ENCODE results near the gene HLA-DMA. TPM values are rescaled to one million over a fixed set of nuclear protein-coding genes. Genes with fewer than 3 reads are reported as not detected.
A peak's percentile ranks its signal among the peaks of the same experiment; 100 is the strongest.

The HLA-DMA gene
- total RNA-seq, 1 donor from 2014 or later: 7.1 TPM

DNA sequence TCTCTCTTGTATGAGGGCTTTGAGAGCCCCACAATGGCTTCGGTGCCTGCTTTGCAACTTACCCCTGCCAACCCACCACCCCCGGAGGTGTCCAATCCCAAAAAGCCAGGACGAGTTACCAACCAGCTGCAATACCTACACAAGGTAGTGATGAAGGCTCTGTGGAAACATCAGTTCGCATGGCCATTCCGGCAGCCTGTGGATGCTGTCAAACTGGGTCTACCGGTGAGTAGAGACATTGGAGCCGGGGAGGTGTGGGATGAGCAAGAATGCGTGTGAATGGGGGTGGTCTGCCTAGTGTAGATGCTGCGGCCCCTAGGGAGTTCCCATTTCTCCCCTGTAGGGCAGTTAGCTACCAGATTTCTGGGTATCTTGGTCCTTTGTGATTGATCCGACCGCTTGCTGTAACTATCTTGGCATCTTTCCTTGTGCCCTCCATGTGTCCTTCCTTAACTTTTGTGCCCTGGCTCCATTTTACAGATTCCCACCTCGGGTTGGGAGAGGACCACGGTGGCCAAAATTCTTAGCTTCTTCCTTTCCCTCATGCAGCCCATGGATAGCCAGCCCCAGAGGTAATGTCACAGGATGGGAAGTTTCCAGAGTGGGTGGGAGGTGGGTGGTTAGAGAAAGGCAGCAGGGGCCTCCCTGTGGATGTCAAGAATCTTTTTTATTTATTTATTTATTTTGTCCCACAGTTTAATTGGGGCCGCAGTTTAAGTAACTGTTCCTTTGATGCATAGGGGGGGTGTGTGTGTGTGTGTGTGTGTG is 21.8 kb upstream of the HLA-DMA start:
- no peak for DNase-seq

DNA sequence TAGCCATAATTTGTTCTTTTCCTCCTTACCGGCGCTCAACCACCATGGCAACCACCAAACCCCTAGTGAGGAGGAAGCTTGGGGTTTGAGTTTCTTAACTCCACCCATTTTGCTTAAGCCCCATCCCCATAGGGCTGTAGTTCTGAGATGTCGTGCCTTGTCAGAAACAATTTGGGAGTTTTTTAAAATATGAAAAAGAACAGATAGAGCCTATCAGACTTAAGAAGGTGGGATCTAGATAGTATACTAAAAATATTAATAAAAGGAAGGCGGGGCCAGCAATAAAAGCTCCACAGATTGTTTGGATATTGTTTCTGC is 21.1 kb upstream of the HLA-DMA start:
- DNase-seq: no peak

DNA sequence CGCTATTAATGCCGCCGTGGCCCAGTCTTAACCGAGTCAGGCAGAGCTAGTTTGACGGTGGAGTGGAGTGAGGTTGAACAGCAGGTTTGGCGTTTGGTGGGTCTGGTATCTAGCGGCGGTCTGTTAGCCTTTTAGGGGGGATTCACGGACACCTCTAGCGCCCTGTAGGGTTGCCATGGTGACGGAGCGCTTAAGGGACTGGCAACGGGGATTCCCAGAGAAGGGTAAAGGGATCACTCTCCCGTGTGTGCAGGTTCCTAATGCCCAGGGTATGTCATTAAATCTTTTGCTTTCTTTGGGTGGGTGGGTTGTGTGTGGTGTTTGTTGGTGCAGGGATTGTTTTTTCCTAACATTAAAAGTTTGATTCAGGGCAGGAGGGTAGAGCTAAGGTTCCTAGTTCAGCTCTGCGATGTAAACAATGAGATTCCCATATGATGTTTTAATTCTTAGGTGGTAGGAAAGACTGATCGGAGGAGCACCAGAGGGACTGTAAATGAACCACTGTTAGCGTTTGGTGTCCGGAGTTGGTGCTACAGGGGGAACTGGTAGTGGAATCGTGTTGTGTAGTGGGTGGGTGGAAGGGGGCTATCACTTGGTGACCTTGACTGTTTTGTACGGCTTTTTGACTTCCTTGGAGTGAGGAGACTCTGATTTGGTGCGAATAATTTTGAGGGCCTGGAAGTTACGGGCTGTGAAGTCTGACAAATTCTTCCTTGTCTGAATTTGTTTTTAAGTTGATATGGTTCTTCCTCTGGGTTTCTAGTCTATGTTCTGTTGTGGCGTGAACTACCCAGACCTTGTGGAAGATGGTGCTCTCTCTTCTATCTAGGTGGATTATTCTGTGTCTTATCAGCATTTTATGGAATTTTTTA is 20.5 kb upstream of the HLA-DMA start:
- DNase-seq: peak; percentile 30

DNA sequence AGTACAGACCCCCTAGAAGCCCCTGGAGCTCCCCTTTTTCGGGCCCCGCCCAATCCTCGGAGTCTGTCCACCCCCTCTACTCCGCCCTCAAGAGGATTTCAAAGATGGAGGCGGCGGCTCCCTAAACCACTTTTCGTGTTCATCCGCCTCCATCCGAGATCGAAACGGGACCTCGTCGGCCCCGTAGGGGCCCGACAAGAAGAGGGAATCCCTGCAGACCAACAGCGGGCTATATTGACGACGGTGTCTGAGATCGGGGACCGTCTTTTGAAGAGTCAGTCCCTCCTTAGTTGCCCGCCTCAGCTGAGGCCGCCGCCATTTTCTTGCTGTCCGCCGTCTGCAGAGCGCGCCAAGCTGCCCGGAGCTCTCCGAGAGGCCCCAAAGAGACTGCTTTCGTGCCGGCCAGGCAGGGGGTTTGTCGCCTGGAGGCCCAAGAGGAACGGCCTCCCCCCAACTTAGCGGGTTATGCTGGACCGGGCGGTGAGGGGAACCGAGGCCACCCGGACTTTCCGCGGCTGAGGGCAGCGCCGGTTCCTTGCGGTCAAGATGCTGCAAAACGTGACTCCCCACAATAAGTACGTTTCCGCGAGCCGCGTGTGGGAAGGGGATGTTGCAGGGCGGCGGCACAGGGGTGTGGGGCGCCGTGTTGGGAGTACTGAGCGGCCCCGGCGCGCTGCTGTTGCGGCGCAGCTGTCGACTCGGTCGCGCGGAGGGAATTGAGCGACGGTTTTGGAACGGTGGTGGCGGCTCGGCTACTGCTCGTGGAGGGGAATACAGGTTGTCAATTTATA is 19.7 kb upstream of the HLA-DMA start:
- DNase-seq: no peak

DNA sequence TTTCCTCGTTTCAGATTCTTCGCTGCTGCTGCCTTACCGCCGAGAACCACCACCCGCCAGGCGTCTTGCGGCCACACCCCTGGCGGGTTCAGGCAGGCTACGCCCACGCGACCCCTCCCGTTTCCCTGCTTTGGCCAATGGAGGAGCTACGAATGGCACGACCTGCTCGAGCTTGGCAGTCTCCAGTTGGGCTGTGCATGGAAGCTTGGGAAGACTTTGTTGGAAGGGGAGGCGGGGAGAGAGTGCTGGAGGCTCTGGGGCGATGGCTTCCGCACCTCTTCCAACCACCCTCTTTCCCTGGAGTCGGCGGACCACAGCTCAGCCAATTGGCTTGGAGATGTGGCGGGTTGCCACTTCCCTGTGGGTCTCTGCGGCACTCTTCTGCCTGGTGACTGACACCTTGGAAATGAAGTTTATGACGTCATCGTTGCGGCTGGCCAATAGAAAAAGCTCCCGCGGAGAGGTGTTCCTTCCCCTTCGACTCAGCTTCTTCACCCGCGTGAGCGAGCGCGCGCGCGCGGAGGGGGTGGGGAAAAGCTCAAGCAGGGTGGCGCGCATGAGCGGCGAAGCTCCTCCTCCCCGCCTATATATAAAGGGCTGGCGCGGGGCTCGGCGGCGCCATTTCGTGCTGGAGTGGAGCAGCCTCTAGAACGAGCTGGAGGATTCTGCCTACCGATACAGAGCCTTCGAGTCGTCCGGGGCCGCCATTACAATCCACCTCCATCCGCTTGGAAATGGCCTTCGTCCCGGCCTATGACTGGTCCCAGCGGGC is 18.9 kb upstream of the HLA-DMA start:
- DNase-seq: peak; percentile 100

DNA sequence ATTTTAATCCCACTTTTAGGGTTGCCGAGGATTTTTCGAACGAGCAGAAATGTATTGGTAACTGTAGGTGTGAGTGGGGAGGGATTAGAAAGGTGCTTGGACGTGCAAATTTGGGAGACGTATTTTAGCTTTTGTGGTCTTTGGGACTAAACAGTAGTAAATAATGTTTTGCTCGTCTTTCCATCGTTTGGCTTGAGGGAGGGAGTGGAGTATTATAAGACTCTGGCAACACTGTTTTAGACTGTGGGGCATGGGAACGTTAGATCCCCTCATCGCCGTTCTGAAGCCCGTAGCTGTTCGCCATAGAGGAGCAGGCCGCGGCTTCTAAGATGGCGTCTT is 18.3 kb upstream of the HLA-DMA start:
- no peak for DNase-seq

DNA sequence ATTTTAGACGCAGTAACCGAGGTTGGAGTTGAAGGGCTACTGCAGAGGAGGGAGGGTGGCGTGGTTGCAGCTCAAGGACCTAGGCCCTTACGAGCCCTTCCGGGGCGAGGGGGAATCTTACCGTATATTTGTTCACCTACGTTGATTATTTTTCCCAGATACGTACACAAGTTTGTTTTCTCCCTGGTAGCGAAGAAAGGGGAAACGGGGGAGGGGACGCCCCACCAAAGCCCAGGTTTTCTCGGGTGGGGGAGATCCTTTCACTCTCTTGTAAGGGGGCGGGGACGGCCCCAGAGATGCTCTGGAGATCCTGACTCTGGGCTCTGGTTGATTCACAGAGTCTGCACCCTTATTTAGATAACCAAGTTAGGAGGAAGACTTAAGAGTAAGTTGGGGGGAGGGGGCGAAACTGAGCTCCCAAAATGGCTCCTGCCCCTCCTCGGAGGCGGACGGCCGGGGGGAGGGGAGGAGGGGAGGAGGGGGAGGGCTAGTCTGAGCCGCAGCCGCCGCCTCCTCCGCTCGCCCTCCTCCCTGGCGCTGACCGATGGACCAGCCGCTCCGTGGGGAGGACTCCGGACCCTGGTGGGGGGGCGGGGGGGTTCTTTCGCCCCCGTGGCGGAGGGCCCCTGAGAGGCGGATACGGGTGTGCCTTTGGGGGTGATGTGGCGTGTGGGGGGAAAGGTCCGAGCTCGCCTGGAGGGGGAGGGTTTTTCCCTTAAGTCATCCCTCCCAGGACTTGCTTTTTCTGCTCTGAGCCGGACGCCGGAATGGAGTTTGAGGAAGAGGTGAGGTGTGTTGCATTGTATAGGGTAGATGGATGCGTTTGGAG is 17.7 kb upstream of the HLA-DMA start:
- DNase-seq: peak; percentile 85

DNA sequence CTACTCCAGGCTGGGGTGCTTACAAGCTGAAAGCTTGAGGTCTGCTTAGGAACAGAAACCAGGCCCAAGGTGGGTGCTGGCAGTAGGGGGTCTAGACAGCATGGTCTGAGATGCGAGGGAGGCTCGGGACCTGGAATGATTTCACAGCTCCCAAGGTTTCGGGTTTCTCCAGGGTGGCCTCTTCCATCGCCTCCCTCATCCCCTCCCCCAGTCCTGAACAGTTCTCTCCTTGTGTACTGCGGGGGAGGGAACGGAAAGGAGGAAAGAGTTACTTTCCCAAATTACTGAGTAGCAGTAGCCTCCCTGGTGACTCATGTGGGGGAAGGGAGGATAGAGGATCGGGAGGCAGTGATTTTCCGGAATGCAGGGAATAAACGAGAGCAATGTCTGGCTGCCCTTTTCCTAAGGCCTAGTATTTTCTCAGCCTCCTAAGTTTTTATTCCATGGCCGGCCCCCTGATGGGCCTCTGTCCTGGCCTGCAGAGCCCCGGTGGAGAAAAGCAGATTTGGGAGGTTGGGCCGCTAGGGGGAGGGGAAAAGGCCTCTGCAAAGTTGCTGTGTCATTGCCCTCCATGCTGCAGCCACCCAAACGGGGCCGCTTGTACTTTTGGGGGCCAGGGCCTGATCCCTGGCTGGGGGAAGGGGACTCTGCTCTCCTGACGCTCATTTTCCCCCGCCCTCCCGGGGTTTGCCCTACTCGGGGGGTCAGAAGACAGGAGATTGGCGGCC is 17.0 kb upstream of the HLA-DMA start:
- DNase-seq: peak; percentile 87

DNA sequence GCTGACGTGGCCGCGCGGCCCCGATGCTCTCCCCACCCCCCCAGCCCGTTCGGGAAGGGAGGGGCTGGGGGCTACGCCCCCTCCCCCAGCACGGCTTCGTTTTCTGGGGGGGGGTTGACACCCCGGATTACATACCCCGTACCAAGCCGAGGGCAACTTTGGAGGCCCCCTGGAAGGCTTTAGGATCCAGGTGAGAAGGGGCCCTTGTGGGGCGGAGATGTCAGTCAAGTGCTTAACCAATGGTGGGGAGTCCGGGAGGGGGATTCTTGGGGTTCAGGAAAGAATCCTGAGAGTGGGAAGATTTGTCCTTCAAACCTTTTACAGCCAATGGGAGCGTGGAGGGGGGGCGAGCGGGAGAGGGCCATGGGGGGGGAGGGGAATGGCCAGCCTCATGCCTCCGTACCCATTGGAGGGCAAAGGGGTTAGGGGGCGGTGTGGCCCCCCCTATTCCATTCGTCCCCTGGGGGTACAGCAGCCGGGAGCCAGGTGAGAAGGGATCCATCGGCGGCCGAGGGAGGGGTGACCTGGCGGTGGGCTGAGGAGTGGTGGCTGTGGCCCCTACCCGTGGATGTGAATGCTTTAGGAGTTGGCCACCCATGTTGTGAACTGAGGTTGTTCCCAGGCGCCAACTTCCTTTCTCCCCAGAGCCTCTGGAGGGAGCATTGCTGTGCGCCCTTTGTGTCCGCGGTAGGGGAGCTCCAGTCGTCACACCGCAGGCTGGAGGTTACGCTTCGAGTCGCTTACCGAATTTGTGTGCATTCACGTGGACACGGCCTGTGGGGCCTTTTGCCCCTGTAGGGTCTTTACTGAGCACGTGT is 16.2 kb upstream of the HLA-DMA start:
- peak; percentile 78 for DNase-seq

DNA sequence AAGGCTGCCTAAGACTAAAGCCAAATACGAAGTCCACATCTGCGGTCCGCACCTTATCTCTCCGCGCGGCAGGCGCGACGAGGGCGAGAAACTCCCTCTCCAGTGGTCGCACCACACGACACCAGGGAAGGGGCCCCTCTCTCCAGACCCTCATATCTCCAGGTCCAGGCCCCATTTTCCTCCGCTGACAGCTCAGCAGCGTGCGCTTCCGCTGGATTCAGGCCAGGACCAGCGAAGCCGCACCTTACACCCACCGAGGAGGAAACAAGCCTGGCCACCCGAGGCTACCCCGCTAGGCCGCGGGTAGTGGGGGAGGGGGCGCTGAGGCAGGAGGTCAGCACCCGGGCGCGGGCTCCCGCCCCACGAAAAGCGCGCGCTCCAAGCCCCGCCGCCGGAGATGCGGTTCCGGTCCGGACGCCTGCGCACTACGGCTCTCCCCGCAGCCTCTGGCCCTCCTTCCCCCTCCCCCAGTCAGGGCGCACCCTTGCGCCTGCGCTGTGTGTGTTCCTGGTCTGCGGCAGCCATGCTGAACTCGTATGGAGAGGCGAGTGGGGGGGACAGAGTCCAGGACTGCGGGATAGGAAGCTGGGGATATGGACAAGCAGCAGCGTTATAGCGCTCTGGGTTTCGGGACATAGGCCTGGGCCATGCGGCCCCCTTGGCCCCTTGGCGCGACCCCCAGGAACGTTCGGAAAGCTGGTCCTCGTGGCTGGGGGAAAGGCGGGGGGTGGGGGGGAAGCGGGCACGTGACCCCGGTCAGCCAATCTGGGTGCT is 15.4 kb upstream of the HLA-DMA start, which contains the start of gene BRD2:
Gene BRD2 (plus strand): TSS at position 502 of the 774 bp plus-strand sequence. CDS start 4,305 bp downstream, outside the sequence.
- peak; percentile 96 for DNase-seq

DNA sequence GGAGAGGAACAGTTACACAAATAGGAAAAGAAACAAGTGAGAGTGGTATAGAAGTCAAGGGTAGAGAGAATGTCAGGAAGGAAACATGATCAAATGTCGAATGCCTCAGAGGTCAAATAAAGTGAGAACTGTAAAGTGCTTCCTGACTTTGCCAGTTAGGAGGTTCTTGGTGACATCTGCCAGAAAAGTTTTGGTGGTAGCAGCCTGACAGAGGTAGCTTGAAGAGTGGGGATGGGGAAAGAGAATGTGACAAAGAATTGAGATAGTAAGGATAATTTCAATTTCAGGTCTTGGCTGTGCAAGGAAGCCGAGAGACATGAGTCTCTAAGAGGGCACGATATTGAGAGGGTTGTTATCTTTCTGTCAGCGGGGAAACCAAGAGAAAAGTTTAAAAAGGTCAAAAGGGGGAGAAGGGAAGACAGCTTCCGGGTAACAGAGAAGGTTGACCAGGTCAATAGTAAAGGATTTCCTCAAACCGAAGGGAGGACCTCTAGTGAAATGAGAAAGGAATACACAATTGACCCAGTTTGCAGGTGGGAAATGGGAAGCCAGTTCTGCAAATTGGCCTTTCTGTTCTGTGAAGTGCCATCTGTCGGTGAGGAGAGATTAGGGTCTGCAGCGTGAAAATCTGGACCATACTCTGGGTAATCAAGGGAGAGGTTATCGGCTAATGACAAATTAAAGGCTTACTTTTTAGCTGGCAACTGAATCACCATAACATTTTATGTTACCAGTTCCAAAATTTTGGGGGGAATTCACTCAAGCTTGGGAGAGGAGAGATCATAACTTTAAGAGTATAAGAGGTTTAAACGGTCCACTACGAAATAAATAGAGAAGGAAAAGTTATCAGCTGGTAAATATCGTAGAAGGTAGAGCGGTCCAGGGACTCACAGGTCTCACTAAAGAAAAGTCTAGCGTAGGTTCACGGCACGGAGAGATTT is 14.5 kb upstream of the HLA-DMA start:
- peak; percentile 37 for DNase-seq

DNA sequence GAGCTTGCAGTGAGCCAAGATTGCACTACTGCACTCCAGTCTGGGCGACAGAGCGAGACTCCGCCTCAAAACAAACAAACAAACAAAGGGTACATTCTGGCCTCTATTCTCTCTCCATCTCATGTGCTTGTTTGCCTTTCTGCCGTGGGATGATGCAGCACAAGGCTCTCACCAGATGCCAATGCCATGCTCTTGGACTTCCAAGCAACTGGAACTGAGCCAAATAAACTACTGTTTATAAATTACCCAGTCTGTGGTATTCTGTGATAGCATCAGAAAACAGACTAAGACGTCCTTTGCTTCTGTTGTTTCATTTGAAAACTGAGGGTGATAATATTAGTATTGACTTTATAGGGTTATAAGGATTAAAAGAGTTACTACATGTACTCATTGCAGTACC is 11.9 kb upstream of the HLA-DMA start:
- DNase-seq: no peak

DNA sequence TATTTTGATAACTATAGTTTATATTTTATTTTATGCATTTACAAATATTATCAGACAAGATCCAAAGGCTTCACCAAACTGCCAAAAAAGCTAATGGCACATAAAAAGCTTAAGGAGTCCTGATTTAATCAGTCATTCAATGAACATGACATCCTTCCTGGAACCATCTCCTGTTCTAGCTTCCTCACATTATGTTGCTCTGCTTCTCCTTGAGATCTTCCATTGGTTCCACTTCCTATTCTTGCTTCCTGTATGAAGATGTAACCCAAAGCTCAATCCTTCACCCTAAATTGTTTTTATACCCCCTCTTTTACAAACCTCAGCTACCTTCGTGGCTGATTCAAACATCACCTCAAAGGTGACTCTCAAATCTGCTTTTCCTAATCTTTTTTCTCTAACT is 11.0 kb upstream of the HLA-DMA start:
- DNase-seq: no peak

DNA sequence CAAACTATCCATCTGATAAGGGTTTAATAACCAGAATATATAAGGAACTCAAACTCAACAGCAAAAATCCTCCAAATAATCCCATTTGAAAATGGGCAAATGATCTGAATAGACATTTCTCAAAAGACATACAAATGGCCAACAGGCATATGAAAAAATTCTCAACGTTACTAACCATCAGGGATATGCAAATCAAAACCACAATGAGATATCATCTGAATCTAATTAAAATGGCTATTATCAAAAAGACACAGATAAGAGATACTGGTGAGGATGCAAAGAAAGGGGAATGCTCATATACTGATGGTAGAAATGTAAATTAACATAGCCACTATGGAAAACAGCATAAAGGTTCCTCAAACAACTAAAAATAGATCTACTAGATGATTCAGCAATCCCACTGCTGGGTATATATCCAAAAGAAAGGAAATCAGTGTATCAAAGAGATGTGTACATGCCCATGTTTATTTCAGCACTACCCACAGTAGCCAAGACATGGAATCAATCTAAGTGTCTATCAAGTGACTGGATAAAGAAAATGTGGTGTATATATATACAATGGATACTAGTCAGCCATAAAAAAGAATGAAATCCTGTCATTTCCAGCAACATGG is 9.4 kb upstream of the HLA-DMA start:
- DNase-seq: no peak

DNA sequence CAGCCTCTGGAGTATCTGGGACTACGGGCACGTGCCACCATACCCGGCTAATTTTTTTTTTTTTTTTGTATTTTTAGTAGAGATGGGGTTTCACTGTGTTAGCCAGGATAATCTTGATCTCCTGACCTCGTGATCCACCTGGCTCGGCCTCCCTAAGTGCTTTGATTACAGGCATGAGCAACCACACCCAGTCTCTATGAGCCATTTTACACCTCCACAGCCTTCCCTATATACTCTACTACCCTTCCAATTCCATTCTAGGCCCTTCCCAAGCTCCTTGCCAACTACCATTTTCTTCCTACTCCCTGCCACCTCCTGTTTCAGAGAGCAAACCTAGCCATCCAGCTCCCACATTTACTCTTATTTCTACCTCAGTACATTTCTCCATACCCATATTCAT is 7.7 kb upstream of the HLA-DMA start:
- DNase-seq: no peak

DNA sequence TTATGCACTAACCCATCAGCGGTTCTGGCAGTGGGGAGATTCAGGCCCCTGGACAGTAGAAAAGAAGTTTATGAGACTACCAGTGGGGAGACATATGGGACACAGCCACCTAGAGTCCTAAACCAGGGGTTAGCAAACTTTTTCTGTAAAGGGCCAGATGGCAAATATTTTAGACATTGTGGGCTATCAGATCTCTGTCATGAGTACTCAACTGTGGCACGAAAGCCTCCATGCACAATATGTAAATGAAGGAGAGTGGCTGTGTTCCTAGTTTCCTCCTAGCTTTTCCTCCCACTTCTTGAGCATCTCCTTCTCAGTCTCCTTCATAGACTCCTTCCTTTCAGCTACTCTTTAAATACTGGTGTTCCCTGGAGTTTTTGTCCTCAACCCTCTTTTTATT is 3.3 kb upstream of the HLA-DMA start:
- no peak for DNase-seq
